RWPE1 (cell line): ENCODE data around the gene WNT7B.

Experiments used
- CTCF ChIA-PET: fragments of 350-600 bp; sonication (Branson Sonifier 250); formaldehyde crosslinking; extraction: SDS; loops from one replicate; lab custom pipeline; 2021; lab: Yijun Ruan, JAX
- POLR2A ChIA-PET: fragments of 400-600 bp; formaldehyde crosslinking; extraction: SDS; loops from one replicate; lab custom pipeline; 2020; ENCODE audit warnings: antibody characterized with exemption; ENCODE audit not compliant: low non-redundant PET; lab: Yijun Ruan, JAX
- DNase-seq: peaks from one replicate; pipeline ENCODE4 v3.0.0; 2012; ENCODE audit warnings: low spot score
- H3K27ac ChIP-seq: fragments of 450-650 bp; 2 replicates; pipeline ENCODE4 v1.5.1; 2017
- TF ChIP-seq, protein P1 (sequence below): fragments of 450-650 bp; conservative IDR thresholded peaks from 2 replicates; pipeline ENCODE4 v1.5.1; 2017; ENCODE audit warnings: low read depth, mild to moderate bottlenecking

The WNT7B gene

GRCh38 chr22:45934168-45934564, 42.8 kb downstream of the WNT7B start:
- peak overlapping the region; percentile 99 for H3K27ac ChIP-seq
- CTCF ChIA-PET, result no interaction called here
- TF ChIP-seq, protein P1, sequence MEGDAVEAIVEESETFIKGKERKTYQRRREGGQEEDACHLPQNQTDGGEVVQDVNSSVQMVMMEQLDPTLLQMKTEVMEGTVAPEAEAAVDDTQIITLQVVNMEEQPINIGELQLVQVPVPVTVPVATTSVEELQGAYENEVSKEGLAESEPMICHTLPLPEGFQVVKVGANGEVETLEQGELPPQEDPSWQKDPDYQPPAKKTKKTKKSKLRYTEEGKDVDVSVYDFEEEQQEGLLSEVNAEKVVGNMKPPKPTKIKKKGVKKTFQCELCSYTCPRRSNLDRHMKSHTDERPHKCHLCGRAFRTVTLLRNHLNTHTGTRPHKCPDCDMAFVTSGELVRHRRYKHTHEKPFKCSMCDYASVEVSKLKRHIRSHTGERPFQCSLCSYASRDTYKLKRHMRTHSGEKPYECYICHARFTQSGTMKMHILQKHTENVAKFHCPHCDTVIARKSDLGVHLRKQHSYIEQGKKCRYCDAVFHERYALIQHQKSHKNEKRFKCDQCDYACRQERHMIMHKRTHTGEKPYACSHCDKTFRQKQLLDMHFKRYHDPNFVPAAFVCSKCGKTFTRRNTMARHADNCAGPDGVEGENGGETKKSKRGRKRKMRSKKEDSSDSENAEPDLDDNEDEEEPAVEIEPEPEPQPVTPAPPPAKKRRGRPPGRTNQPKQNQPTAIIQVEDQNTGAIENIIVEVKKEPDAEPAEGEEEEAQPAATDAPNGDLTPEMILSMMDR, result no peak
- POLR2A ChIA-PET, result no interaction called here
- DNase-seq, result no peak

DNA sequence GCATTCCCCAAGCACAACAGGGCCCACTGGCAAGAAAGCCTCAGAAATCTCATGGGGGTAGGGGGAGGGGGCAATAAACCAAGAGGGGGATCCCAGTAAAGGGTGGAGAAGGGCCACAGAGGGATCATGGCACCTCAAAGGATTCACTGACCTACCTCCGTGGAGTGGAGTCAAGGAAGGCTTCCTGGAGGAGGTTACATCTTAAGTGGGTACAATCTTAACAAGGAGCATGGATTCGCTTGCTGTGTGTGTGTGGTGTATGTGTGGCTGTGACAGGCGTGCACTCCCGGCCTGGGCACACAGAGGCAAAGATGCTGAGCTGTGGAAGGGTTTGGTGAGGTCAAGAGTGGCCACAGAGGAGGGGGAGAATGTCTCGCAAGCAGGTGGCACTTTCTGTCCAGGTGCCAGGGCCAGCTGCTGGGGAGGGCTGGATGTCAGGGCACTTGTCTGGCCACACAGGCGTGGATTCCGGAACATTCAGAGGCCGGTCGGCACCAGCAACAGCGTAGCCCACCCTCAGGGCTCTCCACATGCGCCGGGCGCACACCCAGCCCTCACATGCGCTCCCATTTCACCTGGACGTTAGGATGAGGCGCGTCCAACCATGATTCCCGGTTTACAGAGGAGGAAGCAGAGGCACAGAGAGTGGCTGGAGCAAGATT, 43.3 kb downstream of the WNT7B start:
- peak overlapping the region; percentile 99 for H3K27ac ChIP-seq
- ChIA-PET POLR2A (no interaction called here), CTCF (no interaction called here)
- TF ChIP-seq, protein P1, result no peak
- no peak for DNase-seq

DNA sequence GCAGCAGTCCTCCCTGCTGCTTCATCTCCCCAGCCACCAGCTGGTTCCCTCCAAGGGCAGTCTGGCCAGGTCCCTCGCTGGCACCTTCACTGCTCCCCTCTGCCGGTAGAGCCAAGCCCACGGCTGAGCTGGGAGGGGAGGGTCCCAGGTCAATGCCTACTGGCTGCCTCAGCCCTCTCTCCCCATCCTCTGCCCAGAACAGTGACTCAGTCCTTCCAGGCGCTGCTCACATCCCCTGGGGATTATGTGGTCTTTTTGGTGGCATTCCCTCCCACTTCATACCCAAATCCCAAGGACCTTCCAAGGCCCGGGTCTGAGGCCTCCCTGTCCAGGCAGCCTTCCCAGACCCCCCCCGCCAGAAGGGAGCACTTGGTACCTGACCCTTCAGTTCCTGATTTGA, 44.9 kb downstream of the WNT7B start:
- no peak for DNase-seq
- H3K27ac ChIP-seq, result peak overlapping the region; percentile 99
- CTCF ChIA-PET, result interaction anchor here (0.8 to 1.4 kb wide), 2 partner anchors 21 to 68 kb away, joined by 3 read pairs; no protein-coding TSS in a partner anchor
- TF ChIP-seq, protein P1, result no peak
- POLR2A ChIA-PET, result no interaction called here

DNA sequence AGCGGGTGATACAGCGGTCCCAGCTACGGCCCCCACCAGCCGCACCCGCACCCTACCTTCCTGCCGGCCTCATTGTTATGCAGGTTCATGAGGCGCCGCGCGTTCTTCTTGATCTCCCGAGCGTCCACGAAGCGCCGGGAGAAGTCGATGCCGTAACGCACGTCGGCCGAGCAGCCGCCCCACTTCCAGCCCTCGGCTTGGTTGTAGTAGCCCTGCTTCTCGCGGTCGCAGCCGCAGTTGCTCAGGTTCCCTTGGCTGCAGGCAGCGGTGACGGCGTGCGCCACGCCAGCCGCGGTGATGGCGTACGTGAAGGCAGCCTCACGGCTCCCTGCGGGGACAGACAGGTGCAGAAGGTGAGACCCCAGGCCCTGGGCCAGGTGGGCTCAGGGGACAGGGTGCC, 45.9 kb downstream of the WNT7B start:
- ChIA-PET CTCF (interaction anchor here (0.8 kb wide), 1 partner anchor 22 kb away, joined by 3 read pairs; no protein-coding TSS in a partner anchor), POLR2A (no interaction called here)
- DNase-seq, result no peak
- H3K27ac ChIP-seq, result no peak overlapping the region
- TF ChIP-seq, protein P1, result no peak

- TF ChIP-seq, protein P1, result no peak
- DNase-seq, result no peak
- peak overlapping the region; percentile 23; the same call in 1 of the 2 replicates for H3K27ac ChIP-seq
- CTCF ChIA-PET, result no interaction called here
- POLR2A ChIA-PET, result no interaction called here
Observed at GRCh38 chr22:45930324-45930723, 46.6 kb downstream of the WNT7B start.

GRCh38 chr22:45929649-45930048, 47.3 kb downstream of the WNT7B start:
- ChIA-PET POLR2A (no interaction called here), CTCF (no interaction called here)
- no peak for DNase-seq
- TF ChIP-seq, protein P1, result no peak
- H3K27ac ChIP-seq, result no peak overlapping the region
